CD4-positive, alpha-beta T cell (primary cell): ENCODE data around the gene SLC11A2. TPM values are rescaled to one million over a fixed set of nuclear protein-coding genes. Genes with fewer than 3 reads are reported as not detected.
"Not testable (repeated sequence)": the region's sequence is repeated elsewhere in the genome, so short reads cannot be mapped to it uniquely, and the experiment has no call there.

ENCODE experiments used
- ATAC-seq: fragments of 200-7000 bp; cut with Tn5 transposase; one replicate; pipeline ENCODE4 v1.10.0; 2022; ENCODE audit warnings: mild to moderate bottlenecking; ENCODE audit not compliant: poor library complexity
- CTCF ChIA-PET: fragments of 350-600 bp; sonication (Branson Sonifier 250); formaldehyde crosslinking; loops from one replicate; lab custom pipeline; 2021; ENCODE audit warnings: antibody characterized with exemption, inconsistent platforms; lab: Charles Lee
- POLR2A ChIA-PET: fragments of 350-600 bp; sonication (Branson Sonifier 250); formaldehyde crosslinking; loops from one replicate; lab custom pipeline; 2021; ENCODE audit warnings: antibody characterized with exemption, inconsistent platforms; lab: Charles Lee
- DNase-seq, 14 experiments: peaks; one replicate each; pipeline ENCODE4 v3.0.0-alpha.2; 2013 to 2020; ENCODE audit warnings: mixed read lengths in 2 of 14
- H3K27ac ChIP-seq, 2 donors: one replicate each; pipeline versions ENCODE4 v1.5.1 to v1.7.0; 2013; ENCODE audit warnings: low read length in 2 of 2, low read depth in 1 of 2, mild to moderate bottlenecking in 1 of 2
- H3K27me3 ChIP-seq, 2 experiments: 1 replicate in 1 of 2; 2 replicates in 1 of 2; pipeline versions ENCODE4 v1.6.1 to v1.7.0; 2013; ENCODE audit warnings: low read length in 2 of 2, control low read depth in 1 of 2, mild to moderate bottlenecking in 1 of 2, moderate library complexity in 1 of 2; ENCODE audit not compliant: insufficient read depth in 2 of 2, control insufficient read depth in 1 of 2
- H3K36me3 ChIP-seq: one replicate; pipeline ENCODE4 v1.6.1; 2013; ENCODE audit warnings: low read length, control low read depth; ENCODE audit not compliant: insufficient read depth
- H3K4me1 ChIP-seq: one replicate; pipeline ENCODE4 v1.6.1; 2013; ENCODE audit warnings: low read length, control low read depth; ENCODE audit not compliant: insufficient read depth
- H3K4me3 ChIP-seq: one replicate; pipeline ENCODE4 v1.5.1; 2013; ENCODE audit warnings: mild to moderate bottlenecking, low read length, moderate library complexity
- H3K9me3 ChIP-seq, 2 experiments: 1 replicate in 1 of 2; 2 replicates in 1 of 2; pipeline versions ENCODE4 v1.6.1 to v1.7.0; 2013; ENCODE audit warnings: low read length in 2 of 2, mild to moderate bottlenecking in 2 of 2, control low read depth in 1 of 2, moderate library complexity in 1 of 2; ENCODE audit not compliant: control insufficient read depth in 1 of 2, insufficient read depth in 1 of 2
- H3K27ac Mint-ChIP-seq: one replicate; pipeline ENCODE4 v1.8.0; 2020; ENCODE audit warnings: mixed read lengths
- H3K27me3 Mint-ChIP-seq: one replicate; pipeline ENCODE4 v1.8.0; 2021; ENCODE audit warnings: mixed read lengths
- H3K36me3 Mint-ChIP-seq: one replicate; pipeline ENCODE4 v1.8.0; 2021; ENCODE audit warnings: low read depth, mixed read lengths
- H3K4me1 Mint-ChIP-seq: one replicate; pipeline ENCODE4 v1.8.0; 2021; ENCODE audit warnings: low read depth, mixed read lengths
- H3K4me3 Mint-ChIP-seq: one replicate; pipeline ENCODE4 v1.8.0; 2020; ENCODE audit warnings: mild to moderate bottlenecking, mixed read lengths
- H3K9me3 Mint-ChIP-seq: one replicate; pipeline ENCODE4 v1.8.0; 2020; ENCODE audit warnings: mixed read lengths
- intact Hi-C, 2 experiments: fragments of 100-400 bp; cut with DNase I in 1 of 2; cut with micrococcal nuclease in 1 of 2; formaldehyde crosslinking; loops; one replicate each; pipeline versions ENCODE4 v1.15.1 to v1.9.0; 2023 to 2025; cut with DNase I, micrococcal nuclease
- total RNA-seq, 174 experiments: library from RNA in 2 of 174; stranded (reverse) in 2 of 174; gene quantifications; one replicate each; pipeline ENCODE4 v1.2.3 and lab custom pipeline; 2021 to 2026
- TF ChIP-seq, protein P1 (sequence below): fragments of 200-600 bp; IDR thresholded peaks from one replicate; pipeline ENCODE4 v1.8.0; 2022; ENCODE audit warnings: antibody characterized with exemption, mild to moderate bottlenecking

SLC11A2 gene
- total RNA-seq, 2 experiments from 2014 or later = 43.6 to 47.7 TPM

- Histone ChIP-seq H3K4me1 (peaks cover 25% of the 10 kb centered on the region), H3K9me3 (no peaks in the 10 kb centered on the region), H3K27me3 (no peaks in the 10 kb centered on the region), H3K4me3 (no peak overlapping the region), H3K27ac (no peak overlapping the region), H3K36me3 (peaks cover 4% of the 10 kb centered on the region)
- CTCF ChIA-PET = no interaction called here
- peaks cover 6% of the 10 kb centered on the region for H3K36me3 Mint-ChIP-seq
- intact Hi-C loops = no loop called here
- H3K27me3 Mint-ChIP-seq = no peaks in the 10 kb centered on the region
- H3K27ac Mint-ChIP-seq = no peak overlapping the region
- TF ChIP-seq, protein P1, sequence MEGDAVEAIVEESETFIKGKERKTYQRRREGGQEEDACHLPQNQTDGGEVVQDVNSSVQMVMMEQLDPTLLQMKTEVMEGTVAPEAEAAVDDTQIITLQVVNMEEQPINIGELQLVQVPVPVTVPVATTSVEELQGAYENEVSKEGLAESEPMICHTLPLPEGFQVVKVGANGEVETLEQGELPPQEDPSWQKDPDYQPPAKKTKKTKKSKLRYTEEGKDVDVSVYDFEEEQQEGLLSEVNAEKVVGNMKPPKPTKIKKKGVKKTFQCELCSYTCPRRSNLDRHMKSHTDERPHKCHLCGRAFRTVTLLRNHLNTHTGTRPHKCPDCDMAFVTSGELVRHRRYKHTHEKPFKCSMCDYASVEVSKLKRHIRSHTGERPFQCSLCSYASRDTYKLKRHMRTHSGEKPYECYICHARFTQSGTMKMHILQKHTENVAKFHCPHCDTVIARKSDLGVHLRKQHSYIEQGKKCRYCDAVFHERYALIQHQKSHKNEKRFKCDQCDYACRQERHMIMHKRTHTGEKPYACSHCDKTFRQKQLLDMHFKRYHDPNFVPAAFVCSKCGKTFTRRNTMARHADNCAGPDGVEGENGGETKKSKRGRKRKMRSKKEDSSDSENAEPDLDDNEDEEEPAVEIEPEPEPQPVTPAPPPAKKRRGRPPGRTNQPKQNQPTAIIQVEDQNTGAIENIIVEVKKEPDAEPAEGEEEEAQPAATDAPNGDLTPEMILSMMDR = no peak
- DNase-seq (no peak), ATAC-seq (no peak)
- H3K4me1 Mint-ChIP-seq = peaks cover 54% of the 10 kb centered on the region
- H3K4me3 Mint-ChIP-seq = no peak overlapping the region
- POLR2A ChIA-PET = no interaction called here
- H3K9me3 Mint-ChIP-seq = no peaks in the 10 kb centered on the region
Observed at GRCh38 chr12:51017452-51017851, 8.7 kb downstream of the SLC11A2 start.

DNA sequence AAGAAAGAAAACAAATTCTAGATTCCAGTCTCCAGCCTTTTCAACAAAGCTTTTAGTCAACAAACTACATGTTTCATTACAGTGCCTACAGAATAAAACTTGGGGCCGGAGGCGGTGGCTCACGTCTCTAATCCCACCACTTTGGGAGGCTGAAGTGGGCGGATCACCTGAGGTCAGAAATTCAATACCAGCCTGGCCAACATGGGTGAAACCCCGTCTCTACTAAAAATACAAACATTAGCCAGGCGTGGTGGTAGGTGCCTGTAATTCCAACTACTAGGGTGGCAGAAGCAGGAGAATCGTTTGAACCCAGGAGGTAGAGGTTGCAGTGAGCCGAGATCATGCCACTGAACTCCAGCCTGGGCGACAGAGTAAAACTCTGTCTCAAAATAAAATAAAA lies 11.7 kb downstream of the SLC11A2 start:
- H3K4me3 ChIP-seq, H3K9me3 ChIP-seq, H3K27ac Mint-ChIP-seq, H3K36me3 ChIP-seq, ATAC-seq, DNase-seq, H3K9me3 Mint-ChIP-seq, H3K27ac ChIP-seq, H3K27me3 Mint-ChIP-seq, H3K4me3 Mint-ChIP-seq, intact Hi-C loops, H3K27me3 ChIP-seq, H3K36me3 Mint-ChIP-seq, H3K4me1 ChIP-seq, POLR2A ChIA-PET: not testable (repeated sequence)
- CTCF ChIA-PET = interaction anchor here (0.6 kb wide), 1 partner anchor 17 kb away, joined by 3 read pairs; no protein-coding TSS in a partner anchor
- H3K4me1 Mint-ChIP-seq = peaks cover 47% of the 10 kb centered on the region

DNA sequence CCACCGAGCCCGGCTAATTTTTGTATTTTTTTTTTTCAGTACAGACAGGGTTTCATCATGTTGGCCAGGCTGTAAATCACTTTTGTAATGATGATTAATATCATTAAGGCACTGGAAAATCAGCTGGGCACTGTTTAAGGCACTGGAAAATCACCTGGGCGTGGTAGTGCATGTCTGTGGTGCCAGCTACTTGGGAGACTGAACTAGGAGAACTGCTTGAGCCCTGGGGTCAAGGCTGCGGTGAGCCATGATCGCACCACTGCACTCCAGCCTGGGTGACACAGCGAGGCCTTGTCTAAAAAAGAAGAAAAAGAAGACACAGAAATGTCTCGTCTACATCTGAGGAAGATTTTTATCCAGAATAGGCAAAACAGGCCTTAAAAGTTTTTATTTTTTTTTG lies 12.7 kb downstream of the SLC11A2 start:
- no peak overlapping the region for H3K27ac ChIP-seq
- H3K4me1 ChIP-seq = peaks cover 14% of the 10 kb centered on the region
- H3K27me3 ChIP-seq = no peaks in the 10 kb centered on the region
- intact Hi-C loops = no loop called here
- no peak overlapping the region for H3K4me3 ChIP-seq
- DNase-seq (no peak), ATAC-seq (no peak)
- TF ChIP-seq, protein P1 = no peak
- ChIA-PET POLR2A (interaction anchor here (0.6 to 1.9 kb wide), 2 partner anchors 13 to 93 kb away, joined by 3 to 8 read pairs; partner anchors contain the start of gene SLC11A2), CTCF (no interaction called here)
- H3K27me3 Mint-ChIP-seq = no peaks in the 10 kb centered on the region
- peaks cover 8% of the 10 kb centered on the region for H3K36me3 Mint-ChIP-seq
- H3K4me3 Mint-ChIP-seq = no peak overlapping the region
- H3K9me3 ChIP-seq = no peaks in the 10 kb centered on the region
- H3K36me3 ChIP-seq = no peaks in the 10 kb centered on the region
- peaks cover 52% of the 10 kb centered on the region for H3K4me1 Mint-ChIP-seq
- H3K27ac Mint-ChIP-seq = no peak overlapping the region
- H3K9me3 Mint-ChIP-seq = no peaks in the 10 kb centered on the region
